HEK293T (cell line): ENCODE data around the gene MAD2L2.

Source experiments
- CTCF ChIA-PET: fragments of 350-600 bp; formaldehyde crosslinking; extraction: SDS; loops from one replicate; lab custom pipeline; 2021; ENCODE audit warnings: antibody characterized with exemption, inconsistent platforms; lab: Yijun Ruan, JAX
- POLR2A ChIA-PET: fragments of 350-600 bp; formaldehyde crosslinking; extraction: SDS; loops from one replicate; lab custom pipeline; 2020; ENCODE audit warnings: antibody characterized with exemption, inconsistent platforms; lab: Yijun Ruan, JAX
- DNase-seq: peaks from one replicate; pipeline ENCODE4 v3.0.0; 2012; ENCODE audit warnings: mixed read lengths; ENCODE audit errors: extremely low spot score
- ARNT ChIP-seq: fragments of 450-650 bp; IDR thresholded peaks from 2 replicates; pipeline ENCODE4 v1.6.1; 2017; ENCODE audit warnings: mild to moderate bottlenecking
- BHLHE40 ChIP-seq: fragments of 450-650 bp; IDR thresholded peaks from 2 replicates; pipeline ENCODE4 v1.6.1; 2016; ENCODE audit warnings: mild to moderate bottlenecking, moderate library complexity, borderline replicate concordance
- CTBP1 ChIP-seq: fragments of 450-650 bp; IDR thresholded peaks from 2 replicates; pipeline ENCODE4 v1.6.1; 2016; ENCODE audit warnings: borderline replicate concordance
- ELF4 ChIP-seq: fragments of 450-650 bp; IDR thresholded peaks from 2 replicates; pipeline ENCODE4 v1.6.1; 2017; ENCODE audit warnings: antibody characterized with exemption
- FOXA1 ChIP-seq: fragments of 450-650 bp; IDR thresholded peaks from 2 replicates; pipeline ENCODE4 v1.6.1; 2016; ENCODE audit warnings: mild to moderate bottlenecking
- FOXK2 ChIP-seq: fragments of 450-650 bp; IDR thresholded peaks from 2 replicates; pipeline ENCODE4 v1.6.1; 2016; ENCODE audit warnings: mild to moderate bottlenecking
- FOXM1 ChIP-seq: fragments of 450-650 bp; IDR thresholded peaks from 2 replicates; pipeline ENCODE4 v1.6.1; 2017; ENCODE audit warnings: mild to moderate bottlenecking, borderline replicate concordance
- HDGF ChIP-seq: fragments of 450-650 bp; IDR thresholded peaks from 2 replicates; pipeline ENCODE4 v1.6.1; 2017; ENCODE audit warnings: antibody characterized with exemption, borderline replicate concordance
- L3MBTL2 ChIP-seq: fragments of 450-650 bp; conservative IDR thresholded peaks from 2 replicates; pipeline ENCODE4 v1.6.1; 2016; ENCODE audit warnings: mild to moderate bottlenecking
- LEF1 ChIP-seq: fragments of 450-650 bp; IDR thresholded peaks from 2 replicates; pipeline ENCODE4 v1.6.1; 2017; ENCODE audit warnings: mild to moderate bottlenecking, borderline replicate concordance
- NFRKB ChIP-seq: fragments of 450-650 bp; IDR thresholded peaks from 2 replicates; pipeline ENCODE4 v1.6.1; 2016; ENCODE audit warnings: mild to moderate bottlenecking, moderate library complexity
- PKNOX1 ChIP-seq: fragments of 450-650 bp; IDR thresholded peaks from 2 replicates; pipeline ENCODE4 v1.6.1; 2016
- SP1 ChIP-seq: fragments of 450-650 bp; IDR thresholded peaks from 2 replicates; pipeline ENCODE4 v1.6.1; 2017
- SUZ12 ChIP-seq: fragments of 450-650 bp; IDR thresholded peaks from 2 replicates; pipeline ENCODE4 v1.6.1; 2016; ENCODE audit warnings: mild to moderate bottlenecking
- TARDBP ChIP-seq: fragments of 450-650 bp; IDR thresholded peaks from 2 replicates; pipeline ENCODE4 v1.6.1; 2016
- ZNF384 ChIP-seq: fragments of 450-650 bp; IDR thresholded peaks from 2 replicates; pipeline ENCODE4 v1.6.1; 2016

Gene MAD2L2

GRCh38 chr1:11671544-11672286 is 9.2 kb downstream of the MAD2L2 start:
- CTCF ChIA-PET, result no interaction called here

GRCh38 chr1:11671205-11671543 is 9.8 kb downstream of the MAD2L2 start:
- TF ChIP-seq ZNF384 (no peak), PKNOX1 (no peak), FOXA1 (no peak), L3MBTL2 (no peak), TARDBP (no peak), ARNT (no peak), NFRKB (no peak), FOXK2 (no peak), FOXM1 (no peak), SUZ12 (no peak), CTBP1 (no peak), HDGF (no peak), BHLHE40 (no peak), LEF1 (no peak), SP1 (no peak)
- no peak for DNase-seq
- POLR2A ChIA-PET, result interaction anchor here (1.2 kb wide), 1 partner anchor 9 kb away, joined by 3 read pairs; the partner anchor contains the start of gene MAD2L2
- CTCF ChIA-PET, result no interaction called here

More at GRCh38 chr1:11671544-11672286, 9.2 kb downstream of the MAD2L2 start:
- no peak for DNase-seq
- POLR2A ChIA-PET, result interaction anchor here (1.2 kb wide), 1 partner anchor 9 kb away, joined by 3 read pairs; the partner anchor contains the start of gene MAD2L2
- TF ChIP-seq ARNT, result no peak
- TF ChIP-seq NFRKB, result no peak
- no peak for TF ChIP-seq L3MBTL2
- no peak for TF ChIP-seq HDGF
- no peak for TF ChIP-seq LEF1
- no peak for TF ChIP-seq ELF4
- TF ChIP-seq CTBP1, result no peak
- no peak for TF ChIP-seq FOXM1
- no peak for TF ChIP-seq ZNF384
- TF ChIP-seq BHLHE40, result no peak

- no peak for TF ChIP-seq FOXM1
- TF ChIP-seq NFRKB, result no peak
- no peak for TF ChIP-seq ELF4
- TF ChIP-seq LEF1, result no peak
- TF ChIP-seq TARDBP, result no peak
- TF ChIP-seq L3MBTL2, result no peak
- no peak for TF ChIP-seq PKNOX1
- no peak for TF ChIP-seq ARNT
- TF ChIP-seq SUZ12, result no peak
- TF ChIP-seq ZNF384, result no peak
- TF ChIP-seq FOXK2, result no peak
- no peak for TF ChIP-seq HDGF
- TF ChIP-seq SP1, result no peak
- TF ChIP-seq BHLHE40, result no peak
- TF ChIP-seq CTBP1, result no peak
- no peak for TF ChIP-seq FOXA1
- ChIA-PET POLR2A (interaction anchor here (1.2 kb wide), 1 partner anchor 10 kb away, joined by 3 read pairs; the partner anchor contains the start of gene MAD2L2), CTCF (no interaction called here)
- DNase-seq, result no peak
Measured at GRCh38 chr1:11670747-11671146, 10.2 kb downstream of the MAD2L2 start.

GRCh38 chr1:11668516-11668915 is 12.4 kb downstream of the MAD2L2 start:
- CTCF ChIA-PET, result no interaction called here
- TF ChIP-seq BHLHE40 (no peak), CTBP1 (no peak), L3MBTL2 (no peak), SP1 (no peak), LEF1 (no peak), HDGF (no peak), FOXA1 (no peak)
- DNase-seq, result no peak
- POLR2A ChIA-PET, result no interaction called here

GRCh38 chr1:11664336-11665065 is 16.4 kb downstream of the MAD2L2 start:
- TF ChIP-seq ZNF384, result no peak
- ChIA-PET CTCF (interaction anchor here (0.6 to 1.8 kb wide), 10 partner anchors 9 to 380 kb away, joined by 3 to 7 read pairs (median 4); no protein-coding TSS in a partner anchor), POLR2A (interaction anchor here (1.0 to 1.2 kb wide), 3 partner anchors 10 to 16 kb away, joined by 3 to 4 read pairs (median 4); partner anchors contain the start of genes FBXO2, FBXO44 and MAD2L2)
- no peak for DNase-seq

- ChIA-PET CTCF (no interaction called here), POLR2A (no interaction called here)
- no peak for DNase-seq
- no peak for TF ChIP-seq NFRKB
- no peak for TF ChIP-seq BHLHE40
- TF ChIP-seq L3MBTL2, result no peak
- TF ChIP-seq FOXA1, result no peak
- TF ChIP-seq SUZ12, result no peak
- TF ChIP-seq SP1, result no peak
- no peak for TF ChIP-seq TARDBP
- no peak for TF ChIP-seq ELF4
- TF ChIP-seq LEF1, result no peak
- no peak for TF ChIP-seq FOXK2
- no peak for TF ChIP-seq CTBP1
- TF ChIP-seq HDGF, result no peak
- TF ChIP-seq PKNOX1, result no peak
- no peak for TF ChIP-seq ZNF384
- no peak for TF ChIP-seq FOXM1
Measured at GRCh38 chr1:11661103-11661502, 19.8 kb downstream of the MAD2L2 start.
